HG03558 (cell line): Measurements from ENCODE around the gene RAB3D.

Source experiments
- ATAC-seq: cut with Tn5 transposase; IDR thresholded peaks from one replicate; pipeline ENCODE4 v1.9.1; 2021; ENCODE audit warnings: moderate number of reproducible peaks; ENCODE audit not compliant: unreplicated experiment; ENCODE audit errors: extremely low read depth

Gene RAB3D

DNA sequence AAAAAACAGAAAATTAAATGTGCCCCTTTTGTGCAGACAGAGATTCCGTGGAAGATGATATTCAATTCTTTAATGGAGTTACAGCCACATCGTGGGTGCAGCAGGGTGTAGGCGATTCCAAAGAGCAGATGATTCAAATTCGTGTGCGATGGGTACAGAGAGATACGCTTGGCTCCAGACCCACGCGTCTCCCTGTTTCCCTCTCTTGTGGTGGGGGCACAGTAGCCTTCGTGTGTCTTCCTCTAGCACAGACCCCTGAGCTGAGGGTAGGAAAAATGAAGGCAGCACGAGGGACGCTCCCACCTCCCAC, 38.7 kb downstream of the RAB3D start:
- ATAC-seq = no peak

- no peak for ATAC-seq
Observed at GRCh38 chr19:11299946-11300810, 39.3 kb downstream of the RAB3D start.

DNA sequence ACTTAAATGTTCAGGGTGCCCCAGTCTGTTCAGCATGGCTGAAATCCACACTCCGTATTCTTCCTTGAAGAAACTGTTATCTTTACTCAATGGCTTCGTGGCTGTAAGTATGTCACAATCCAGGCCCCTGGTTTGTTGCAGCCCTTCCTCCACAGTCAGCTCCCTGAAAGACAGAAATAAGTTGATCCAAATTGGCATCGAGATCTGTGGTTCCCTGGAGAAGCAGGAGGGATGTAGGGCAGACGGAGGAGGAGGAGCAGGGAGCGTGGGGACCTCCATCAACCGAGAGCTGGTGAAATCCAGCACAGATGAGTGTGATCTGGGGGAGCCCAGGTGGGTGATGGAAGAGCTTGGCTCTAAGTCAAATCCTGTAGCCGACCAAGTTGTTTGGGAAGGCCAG, 43.2 kb downstream of the RAB3D start:
- ATAC-seq = no peak

DNA sequence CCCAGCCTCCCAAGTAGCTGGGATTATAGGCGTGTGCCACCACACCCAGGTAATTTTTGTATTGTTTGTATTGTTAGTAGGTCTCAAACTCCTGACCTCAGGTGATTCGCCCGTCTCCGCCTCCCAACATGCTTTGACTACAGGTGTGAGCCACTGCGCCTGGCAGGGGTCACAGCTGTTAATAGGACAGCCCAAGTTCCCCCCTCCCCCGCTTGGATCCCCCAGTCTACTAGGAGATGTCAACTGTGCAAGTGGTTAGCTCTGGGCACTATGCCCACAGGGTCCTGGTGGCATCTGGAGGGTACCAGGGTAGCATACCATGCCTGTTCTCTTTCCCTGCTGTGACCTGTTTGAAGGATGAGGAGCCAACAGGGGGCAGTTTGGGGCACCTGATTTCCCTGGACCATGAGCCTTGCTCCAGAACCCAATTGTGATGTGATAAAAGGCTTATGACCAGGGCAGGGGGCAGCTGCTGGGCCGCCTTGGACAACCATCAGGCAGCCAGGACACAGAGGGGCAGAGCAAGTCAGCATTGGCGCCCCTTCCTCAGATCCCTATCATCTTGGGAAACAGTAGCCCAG, 43.7 kb downstream of the RAB3D start, which contains the start of gene TSPAN16:
TSS of gene TSPAN16 (plus strand) at position 496 of the 581 bp plus-strand sequence. CDS start 138 bp downstream, outside the sequence.
- ATAC-seq = no peak

- no peak for ATAC-seq
Observed at GRCh38 chr19:11295180-11295579, 44.3 kb downstream of the RAB3D start.

GRCh38 chr19:11293433-11294389, 45.7 kb downstream of the RAB3D start:
- ATAC-seq = no peak

- no peak for ATAC-seq
Observed at GRCh38 chr19:11291991-11292390, 47.5 kb downstream of the RAB3D start.

GRCh38 chr19:11291415-11291814, 48.0 kb downstream of the RAB3D start:
- ATAC-seq = no peak

DNA sequence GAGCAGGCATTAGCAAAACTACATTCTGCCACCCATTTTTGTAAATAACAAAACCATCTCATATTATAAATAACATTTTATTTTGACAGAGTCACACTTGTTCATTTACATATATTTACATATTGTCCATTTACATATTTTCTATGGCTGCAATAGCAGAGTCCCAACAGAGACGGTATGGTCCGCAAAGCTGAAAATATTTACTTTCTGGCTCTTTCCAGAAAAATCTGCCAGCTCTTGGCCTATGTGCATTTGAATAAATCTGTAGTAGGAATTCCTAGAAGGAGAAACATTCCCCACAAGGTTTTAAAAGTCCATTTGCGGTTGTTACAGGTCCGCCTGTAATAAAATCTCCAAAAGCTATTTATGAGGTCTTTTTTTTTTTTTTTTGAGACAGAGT, 49.2 kb downstream of the RAB3D start:
- ATAC-seq = no peak

DNA sequence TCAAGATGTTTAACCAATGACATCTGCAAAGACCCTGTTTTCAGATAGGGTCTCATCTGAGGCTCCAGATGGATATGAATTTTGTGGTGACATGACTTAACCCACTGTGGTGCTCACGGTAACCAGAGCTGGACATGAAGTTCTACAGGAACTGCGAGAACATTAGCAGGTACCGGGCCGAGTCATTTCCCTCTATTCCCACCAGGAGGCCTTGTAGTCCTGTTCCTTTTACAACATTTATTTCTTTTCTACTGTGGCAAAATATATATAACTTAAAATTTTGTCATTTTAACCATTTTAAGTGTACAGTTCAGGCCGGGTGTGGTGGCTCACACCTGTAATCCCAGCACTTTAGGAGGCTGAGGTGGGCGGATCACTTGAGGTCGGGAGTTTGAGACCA, 51.1 kb downstream of the RAB3D start:
- no peak for ATAC-seq

DNA sequence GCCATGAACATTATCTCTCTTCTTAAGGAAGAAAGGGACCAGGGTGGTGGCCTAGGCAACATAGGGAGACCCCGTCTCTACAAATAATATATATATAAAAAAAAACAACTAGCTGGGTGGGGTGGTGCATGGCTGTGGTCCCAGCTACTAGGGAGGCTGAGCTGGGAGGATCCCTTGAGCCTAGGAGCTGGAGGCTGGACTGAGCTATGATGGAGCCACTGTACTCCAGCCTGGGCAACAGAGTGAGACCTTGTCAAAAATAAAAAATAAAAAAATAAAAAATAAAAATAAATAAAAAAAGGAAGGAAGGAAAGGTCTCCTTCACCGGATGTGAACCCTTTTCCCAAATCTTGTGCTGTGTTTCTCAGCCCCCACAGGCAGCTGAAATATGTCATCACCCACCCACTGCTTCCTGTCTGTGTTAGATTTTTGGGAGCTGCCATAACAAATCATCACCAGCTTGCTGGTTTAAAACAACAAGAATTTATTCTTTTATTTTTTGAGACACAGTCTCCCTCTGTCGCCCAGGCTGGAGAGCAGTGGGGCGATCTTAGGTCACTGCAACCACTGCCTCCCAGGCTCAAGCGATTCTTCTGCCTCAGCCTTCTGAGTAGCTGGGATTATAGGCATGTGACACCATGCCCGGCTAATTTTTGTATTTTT, 53.0 kb downstream of the RAB3D start:
- no peak for ATAC-seq

- no peak for ATAC-seq
Observed at GRCh38 chr19:11284515-11284914, 54.9 kb downstream of the RAB3D start.

DNA sequence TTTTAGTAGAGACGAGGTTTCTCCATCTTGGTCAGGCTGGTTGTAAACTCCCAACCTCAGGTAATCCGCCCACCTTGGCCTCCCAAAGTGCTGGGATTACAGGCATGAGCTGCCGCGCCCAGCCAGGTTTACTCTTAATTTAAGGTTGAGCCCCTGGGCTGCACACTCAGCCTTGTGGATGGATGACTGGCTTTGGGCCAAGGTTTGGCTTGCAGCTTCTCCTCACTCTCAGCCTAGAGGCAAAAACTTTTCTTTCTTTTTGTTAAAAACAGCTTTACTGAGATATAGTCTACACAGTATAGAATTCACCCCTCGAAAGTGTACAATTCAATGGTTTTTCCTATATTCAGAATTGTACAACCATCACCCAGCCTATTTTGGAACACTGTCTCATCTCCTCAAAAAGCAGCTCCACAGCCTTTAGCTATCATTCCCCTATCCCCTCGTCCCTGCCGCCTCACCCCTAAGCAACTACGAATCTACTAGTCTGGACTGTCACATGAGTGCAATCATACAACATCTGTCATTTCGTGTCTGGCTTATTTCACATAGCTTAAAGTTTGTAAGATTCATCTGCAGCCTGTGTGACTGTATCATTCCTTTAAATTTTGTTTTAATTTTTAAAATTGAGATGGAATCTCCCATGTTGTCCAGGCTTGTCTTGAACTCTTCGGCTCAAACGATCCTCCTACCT, 58.0 kb downstream of the RAB3D start:
- no peak for ATAC-seq

DNA sequence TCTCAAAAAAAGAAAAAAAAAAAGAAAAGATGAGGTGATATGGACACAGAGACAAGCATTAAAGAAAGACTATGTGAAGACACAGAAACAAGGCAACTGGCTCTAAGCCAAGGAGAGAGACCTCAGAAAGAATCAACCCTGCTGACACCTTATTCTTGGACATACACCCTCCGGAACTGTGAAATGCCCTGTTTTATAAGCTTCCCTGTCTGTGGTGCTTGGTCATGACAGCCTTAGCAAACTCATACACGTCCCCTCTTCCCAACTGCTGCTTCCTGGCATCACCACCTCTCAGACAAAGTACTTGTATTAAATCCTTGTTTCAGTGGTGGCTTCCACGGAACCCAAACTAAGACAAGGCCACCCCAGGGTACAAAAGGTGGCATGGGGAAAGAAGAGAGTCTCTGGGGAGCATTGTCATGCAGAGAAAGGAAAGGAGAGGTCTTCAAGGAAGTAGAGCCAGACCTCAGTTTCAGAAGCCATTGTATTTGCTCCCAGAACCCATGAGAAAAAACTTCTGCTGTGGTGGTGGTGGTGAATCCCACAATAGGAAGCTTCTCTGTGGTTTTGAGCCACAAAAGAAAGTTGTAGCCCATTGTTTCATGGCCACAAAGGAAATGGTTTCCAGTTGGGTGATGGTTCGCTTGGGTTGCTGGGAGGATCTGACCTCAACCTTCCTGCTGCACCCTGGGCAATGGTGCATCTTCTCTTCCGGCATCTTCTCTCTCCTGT, 59.8 kb downstream of the RAB3D start:
- no peak for ATAC-seq

DNA sequence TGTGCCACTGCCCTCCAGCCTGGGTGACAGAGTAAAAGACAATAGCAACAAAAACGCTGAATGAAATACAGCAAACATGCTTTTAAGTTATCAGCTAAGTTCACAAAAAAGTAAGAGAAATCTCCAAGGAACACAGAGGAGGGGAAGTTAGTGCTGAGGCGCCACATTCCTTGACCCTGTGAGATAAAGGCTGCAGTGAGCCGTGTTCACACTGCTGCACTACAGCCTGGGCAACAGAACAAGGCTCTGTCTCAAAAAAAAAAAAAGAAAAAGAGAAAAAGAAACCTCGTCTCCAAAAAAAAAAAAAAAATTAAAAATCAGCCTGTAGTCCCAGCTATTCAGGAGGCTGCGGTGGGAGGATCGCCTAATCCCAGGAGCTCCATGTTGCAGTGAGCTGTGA, 60.8 kb downstream of the RAB3D start:
- no peak for ATAC-seq

GRCh38 chr19:11274533-11275086, 64.8 kb downstream of the RAB3D start:
- ATAC-seq = no peak

DNA sequence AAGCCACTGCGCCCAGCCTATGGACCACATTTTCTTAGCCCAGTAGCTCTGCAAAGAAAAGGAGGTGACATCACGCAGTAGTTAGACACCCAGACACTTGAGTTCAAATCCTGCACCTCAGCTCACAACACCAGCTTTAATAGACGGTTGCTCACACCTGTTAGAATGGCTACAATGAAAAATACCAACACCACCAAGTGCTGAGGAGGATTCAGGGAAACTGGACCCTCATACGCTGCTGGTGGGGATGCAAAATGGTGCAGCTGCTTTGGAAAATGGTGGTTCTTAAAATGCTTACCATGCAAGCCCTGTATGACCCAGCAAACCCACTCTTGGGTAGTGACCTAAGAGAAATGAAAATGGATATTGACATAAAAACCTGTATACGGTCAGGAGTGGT, 65.5 kb downstream of the RAB3D start:
- ATAC-seq = no peak

DNA sequence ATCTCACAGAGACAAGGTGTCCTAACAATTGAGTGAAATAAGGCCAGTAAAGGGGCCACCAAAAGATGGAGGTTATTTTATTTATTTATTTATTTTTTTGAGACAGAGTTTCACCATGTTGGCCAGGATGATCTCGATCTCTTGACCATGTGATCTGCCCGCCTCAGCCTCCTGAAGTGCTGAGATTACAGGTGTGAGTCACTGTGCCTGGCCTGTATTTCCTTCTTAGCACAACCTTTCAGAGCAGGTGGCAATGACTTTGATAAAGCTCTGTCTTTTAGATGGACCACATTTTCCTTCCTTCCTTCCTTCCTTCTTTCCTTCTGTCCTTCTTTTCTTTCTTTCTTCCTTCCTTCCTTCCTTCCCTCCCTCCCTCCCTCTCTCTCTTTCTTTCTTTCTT, 66.2 kb downstream of the RAB3D start:
- ATAC-seq = no peak
